T-helper 22 cell (primary cell): ENCODE data around the gene PYROXD2.

ENCODE experiments used
- DNase-seq: peaks from one replicate; pipeline ENCODE4 v3.0.0-alpha.2; 2020; ENCODE audit warnings: low read depth

Gene PYROXD2

GRCh38 chr10:98414932-98415730 is at the start of gene PYROXD2:
PYROXD2 (minus strand) TSS chr10:98415182; CDS start chr10:98415135, 47 bp downstream.
- no peak for DNase-seq

- no peak for DNase-seq
Observed at GRCh38 chr10:98463976-98464754, 49.2 kb upstream of the PYROXD2 start.

- no peak for DNase-seq
Observed at GRCh38 chr10:98463016-98463415, 48.0 kb upstream of the PYROXD2 start.

GRCh38 chr10:98461500-98461842 is 46.5 kb upstream of the PYROXD2 start:
- DNase-seq: no peak

GRCh38 chr10:98460837-98461499 is 46.0 kb upstream of the PYROXD2 start:
- no peak for DNase-seq

GRCh38 chr10:98458809-98459784 is 44.1 kb upstream of the PYROXD2 start:
- no peak for DNase-seq

GRCh38 chr10:98457721-98458120 is 42.7 kb upstream of the PYROXD2 start:
- DNase-seq: no peak

GRCh38 chr10:98456686-98457482 is 41.9 kb upstream of the PYROXD2 start:
- DNase-seq: no peak

- DNase-seq: no peak
Observed at GRCh38 chr10:98456043-98456570, 41.1 kb upstream of the PYROXD2 start.

- no peak for DNase-seq
Observed at GRCh38 chr10:98453729-98454128, 38.7 kb upstream of the PYROXD2 start.

GRCh38 chr10:98450618-98451017 is 35.6 kb upstream of the PYROXD2 start:
- DNase-seq: no peak

- no peak for DNase-seq
Observed at GRCh38 chr10:98449287-98449686, 34.3 kb upstream of the PYROXD2 start.

GRCh38 chr10:98446661-98447221 is 31.8 kb upstream of the PYROXD2 start, which contains the start of gene HPS1:
HPS1 (minus strand) TSS chr10:98446935; CDS start chr10:98443240, 3,695 bp downstream.
- DNase-seq: peak; percentile 48

- DNase-seq: no peak
Observed at GRCh38 chr10:98446151-98446660, 31.2 kb upstream of the PYROXD2 start.

GRCh38 chr10:98445200-98445812 is 30.3 kb upstream of the PYROXD2 start:
- no peak for DNase-seq

- no peak for DNase-seq
Observed at GRCh38 chr10:98444314-98445006, 29.5 kb upstream of the PYROXD2 start.

- no peak for DNase-seq
Observed at GRCh38 chr10:98438715-98439114, 23.7 kb upstream of the PYROXD2 start.

GRCh38 chr10:98436704-98437103 is 21.7 kb upstream of the PYROXD2 start:
- no peak for DNase-seq

GRCh38 chr10:98435178-98435577 is 20.2 kb upstream of the PYROXD2 start:
- DNase-seq: no peak
